Measurements from ENCODE around the gene CARD10.
"Not testable (repeated sequence)": the region's sequence is repeated elsewhere in the genome, so short reads cannot be mapped to it uniquely, and the experiment has no call there.

CARD10 gene

DNA sequence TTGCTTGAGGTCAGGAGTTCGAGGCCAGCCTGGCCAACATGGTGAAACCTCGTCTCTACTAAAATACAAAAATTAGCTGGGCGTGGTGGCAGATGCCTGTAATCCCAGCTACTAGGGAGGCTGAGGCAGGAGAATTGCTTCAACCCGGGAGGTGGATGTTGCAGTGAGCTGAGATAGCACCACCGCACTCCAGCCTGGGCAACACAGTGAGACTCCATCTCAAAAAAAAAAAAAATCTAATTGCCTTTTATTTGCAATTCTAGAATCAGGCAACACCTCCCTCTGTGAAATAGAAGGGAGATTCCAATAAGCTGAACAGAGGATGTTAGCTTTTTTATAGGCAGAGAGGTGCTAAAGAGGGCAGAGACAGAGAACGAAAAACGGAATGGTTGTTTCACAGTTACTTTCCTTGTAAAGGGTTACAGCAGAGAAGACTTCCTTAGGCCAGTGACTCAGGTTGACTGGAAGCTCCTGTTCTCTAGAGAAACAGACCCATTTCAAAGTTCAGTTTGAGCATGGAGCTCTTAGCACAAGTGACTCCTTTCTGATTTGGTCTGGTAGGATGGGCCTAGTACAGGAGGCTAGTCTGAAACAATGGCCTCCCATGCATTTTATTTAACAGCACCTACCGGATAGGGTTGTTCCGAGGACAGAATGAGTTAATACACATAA, 8.0 kb upstream of the CARD10 start:
- not testable (repeated sequence) for FAIRE-seq

DNA sequence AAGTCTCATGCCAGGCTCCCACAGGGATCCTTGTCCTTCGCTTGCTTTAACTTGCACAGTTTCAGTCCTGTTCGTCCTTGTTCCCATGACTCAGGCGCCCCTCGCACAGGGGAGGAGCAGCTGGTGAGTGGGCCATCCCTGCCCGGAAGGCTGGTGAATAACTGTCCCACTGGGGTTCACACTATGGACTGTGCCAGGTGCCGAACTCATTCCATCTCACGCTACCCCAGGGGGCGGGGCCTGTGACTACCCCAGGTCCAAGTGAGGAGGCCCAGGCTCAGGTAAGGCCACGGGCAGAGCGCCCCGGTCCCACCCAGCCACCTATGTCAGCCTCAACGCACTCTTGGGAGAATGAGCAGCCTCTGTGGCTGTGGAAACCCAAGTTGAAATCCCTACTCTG, 7.2 kb upstream of the CARD10 start:
- FAIRE-seq, result no peak
- DNase-seq (ENCODE audit: insufficient read length, low spot score), result no peak

More for the DNA sequence above, 8.0 kb upstream of the CARD10 start:
- not testable (repeated sequence) for DNase-seq (ENCODE audit: insufficient read length, low spot score)

DNA sequence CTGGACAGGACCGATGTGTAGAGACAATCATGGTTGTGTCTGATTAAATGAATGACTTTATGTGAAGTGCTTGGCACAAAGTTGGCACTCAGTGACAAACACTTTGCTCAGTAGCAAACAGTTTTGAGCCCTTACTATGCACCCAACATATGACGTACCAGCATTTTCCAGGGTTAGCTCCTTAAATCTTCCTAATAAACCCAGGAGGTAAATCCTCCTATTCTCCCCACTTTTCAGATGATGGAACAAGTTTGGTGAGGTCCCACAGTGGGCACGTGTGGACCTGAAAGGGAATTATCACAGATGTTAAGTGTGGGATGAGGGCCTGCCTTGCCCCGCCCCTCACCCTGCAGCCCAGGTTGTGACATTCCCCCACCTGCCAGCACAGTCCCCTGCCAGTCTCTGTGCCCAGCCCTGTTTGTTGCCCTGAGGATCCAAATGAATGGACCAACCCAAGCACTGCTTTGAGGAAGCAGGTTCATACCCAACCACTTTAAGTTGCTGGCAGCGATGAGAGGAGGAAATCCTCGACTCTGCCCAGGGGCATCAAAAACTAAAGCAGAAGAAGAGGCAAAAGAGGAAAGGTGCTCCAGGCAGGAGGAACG, 6.6 kb upstream of the CARD10 start:
- no peak for FAIRE-seq
- DNase-seq (ENCODE audit: insufficient read length, low spot score), result no peak

DNA sequence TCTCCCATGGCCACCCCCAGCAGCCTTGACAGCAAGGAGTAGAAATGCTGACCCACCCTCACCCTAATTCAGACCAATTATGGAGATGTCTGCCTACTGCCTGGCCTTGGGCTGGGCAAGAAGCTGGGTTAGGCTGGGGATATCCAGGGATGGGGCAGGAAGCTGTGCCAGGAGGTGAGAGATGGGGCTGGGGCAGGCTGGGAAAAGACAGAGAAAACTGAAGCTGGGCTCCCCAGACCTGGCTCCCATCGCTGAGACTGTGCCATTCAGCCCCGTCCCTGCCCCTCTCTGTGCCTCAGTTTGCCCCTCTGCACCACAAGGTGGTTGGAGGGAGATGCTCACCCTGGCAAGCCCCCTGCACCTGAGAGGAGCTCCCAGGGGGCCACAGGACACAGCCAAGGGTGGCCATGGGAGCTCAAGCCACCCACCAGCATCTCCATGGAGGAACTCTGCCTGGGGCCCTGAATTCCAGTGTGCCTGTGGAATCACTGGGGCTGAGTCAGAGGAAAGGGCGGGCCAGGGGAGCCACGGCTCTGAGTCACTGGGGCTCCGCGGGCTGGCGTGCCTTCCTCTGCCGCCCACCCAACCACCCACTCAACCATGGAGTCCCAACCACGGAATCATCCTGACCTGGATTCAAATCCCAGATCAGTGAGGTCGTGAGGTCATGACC, 6.0 kb upstream of the CARD10 start:
- DNase-seq (ENCODE audit: insufficient read length, low spot score), result peak; percentile 78
- peak; percentile 20 for FAIRE-seq

DNA sequence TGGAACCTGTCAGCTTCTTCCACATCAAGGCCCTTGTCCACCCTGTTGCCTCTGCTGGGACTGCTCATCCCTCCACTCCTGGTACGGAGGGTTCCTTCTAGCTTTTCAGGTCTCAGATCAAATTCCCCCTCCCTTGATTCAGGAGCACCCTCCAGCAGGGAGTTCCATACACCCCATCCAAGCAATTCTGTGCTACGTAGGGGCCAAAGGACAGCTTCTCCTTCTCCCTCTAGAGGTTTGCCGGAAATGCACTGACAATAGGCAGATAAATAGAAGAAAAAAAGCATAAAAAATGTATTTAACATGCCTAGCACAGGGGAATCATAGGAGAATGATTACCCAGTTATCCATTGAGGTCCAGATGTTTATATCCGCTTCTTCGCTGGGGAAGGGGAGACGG, 3.3 kb upstream of the CARD10 start:
- DNase-seq (ENCODE audit: insufficient read length, low spot score), result no peak
- no peak for FAIRE-seq

DNA sequence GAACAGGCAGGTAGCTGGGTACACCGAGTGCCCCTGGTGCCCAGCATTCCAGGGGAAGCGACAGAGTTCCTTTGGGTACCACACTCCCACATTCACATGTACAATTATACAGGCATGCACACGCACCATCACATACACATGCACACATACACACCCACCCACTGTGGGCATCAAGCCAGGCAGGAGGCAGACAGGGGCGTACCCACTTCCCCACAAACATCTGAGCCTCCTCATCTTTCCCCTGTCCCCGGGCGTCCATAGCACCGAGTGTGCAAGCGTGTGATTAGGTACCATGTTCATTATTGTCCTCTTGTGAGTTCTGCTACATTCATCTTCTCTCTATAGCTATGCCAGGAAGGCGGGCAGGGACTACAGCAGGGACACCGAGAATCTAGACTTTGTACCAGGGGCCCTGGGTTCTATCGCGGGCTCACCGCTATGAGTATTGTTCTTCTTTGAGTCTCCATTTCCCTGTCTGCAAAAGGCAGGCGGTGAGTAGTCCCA, 2.1 kb upstream of the CARD10 start:
- no peak for DNase-seq (ENCODE audit: insufficient read length, low spot score)
- FAIRE-seq, result no peak

DNA sequence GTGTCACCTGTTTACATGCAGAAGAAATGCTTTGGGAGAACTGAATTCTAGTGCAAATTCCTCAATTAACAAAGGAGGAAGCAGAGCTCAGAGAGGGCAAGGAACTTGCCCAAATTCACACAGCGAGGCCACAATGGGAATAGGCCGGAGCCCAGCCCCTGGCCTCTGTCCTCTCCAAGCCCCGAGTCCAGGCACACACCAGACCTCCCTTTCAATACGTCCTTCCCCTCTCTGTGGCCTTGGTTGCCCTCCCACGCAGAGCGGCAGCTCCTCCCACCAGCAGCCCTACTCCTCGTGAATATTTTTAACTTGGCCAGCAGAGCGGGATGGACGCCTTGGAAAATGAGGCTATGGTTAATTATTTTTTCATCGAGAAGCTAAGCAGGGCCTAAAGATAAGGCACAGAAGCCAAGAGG, 1.6 kb upstream of the CARD10 start:
- no peak for DNase-seq (ENCODE audit: insufficient read length, low spot score)
- no peak for FAIRE-seq

DNA sequence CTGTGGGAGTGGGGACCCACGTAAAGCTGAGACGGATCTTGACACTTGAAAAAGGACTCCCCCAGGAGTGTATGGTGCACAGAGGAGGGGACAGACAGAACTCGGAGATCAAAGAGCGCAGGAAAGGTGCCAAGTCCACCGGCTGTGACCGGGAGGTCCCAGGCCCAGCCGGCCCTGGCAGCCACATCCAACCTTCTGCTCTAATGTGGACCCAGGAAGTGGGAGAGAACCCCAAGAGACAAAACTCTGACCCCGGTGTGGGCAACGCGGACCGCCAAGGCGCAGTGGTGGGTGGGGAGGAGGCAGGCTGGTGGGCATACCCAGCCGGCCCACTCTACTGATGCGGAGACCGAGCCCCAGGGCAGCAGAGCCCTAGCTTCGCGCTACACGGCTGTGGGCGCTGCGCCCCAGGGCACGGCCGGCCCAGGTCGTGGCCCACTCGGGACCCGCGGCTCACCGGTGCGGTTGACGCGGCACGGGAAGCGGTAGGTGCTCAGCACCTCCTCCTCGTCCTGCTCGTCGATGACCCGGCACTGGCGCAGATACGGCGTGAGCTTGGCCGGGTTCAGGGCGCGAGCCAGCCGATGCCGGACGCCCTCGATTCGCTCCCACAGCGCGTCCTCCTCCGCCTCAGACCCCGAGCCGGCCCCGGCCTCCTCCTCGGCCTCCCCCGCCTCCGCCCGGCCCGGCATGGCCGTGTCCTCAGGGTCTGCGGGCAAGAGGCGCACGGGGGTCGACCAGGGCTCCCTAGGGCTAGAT, 527 bp downstream of the CARD10 start:
- no peak for DNase-seq (ENCODE audit: insufficient read length, low spot score)
- FAIRE-seq, result no peak

DNA sequence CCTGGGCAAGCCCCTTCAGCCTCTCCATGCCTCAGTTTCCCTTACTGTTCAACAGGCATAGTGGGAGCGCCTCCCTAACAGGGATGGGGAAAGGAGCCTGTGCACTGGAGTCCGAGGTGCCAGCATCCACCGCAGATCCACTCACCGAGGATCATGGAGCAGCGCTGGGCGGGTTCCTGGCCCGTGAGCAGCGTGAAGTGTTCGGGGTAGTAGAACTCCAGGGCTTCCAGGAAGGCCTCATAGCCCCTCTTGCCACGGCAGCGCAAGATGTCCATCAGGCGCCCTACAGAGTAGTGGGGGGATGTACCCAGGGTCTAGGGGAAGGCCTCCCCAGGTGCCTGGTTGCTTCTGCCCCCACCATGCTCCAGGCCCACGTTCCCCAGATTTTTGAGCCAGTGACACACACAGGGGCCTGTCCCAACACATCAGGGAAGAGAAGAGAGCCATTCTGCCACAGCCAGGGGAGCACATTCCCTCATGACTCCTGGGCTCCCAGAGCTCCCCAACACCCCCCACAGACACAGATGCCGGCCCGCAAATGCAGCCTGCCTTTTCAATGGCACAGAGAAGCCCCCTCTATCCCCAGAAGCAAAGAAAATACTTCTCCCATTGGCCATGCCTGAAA, 1.3 kb downstream of the CARD10 start:
- FAIRE-seq, result no peak

DNA sequence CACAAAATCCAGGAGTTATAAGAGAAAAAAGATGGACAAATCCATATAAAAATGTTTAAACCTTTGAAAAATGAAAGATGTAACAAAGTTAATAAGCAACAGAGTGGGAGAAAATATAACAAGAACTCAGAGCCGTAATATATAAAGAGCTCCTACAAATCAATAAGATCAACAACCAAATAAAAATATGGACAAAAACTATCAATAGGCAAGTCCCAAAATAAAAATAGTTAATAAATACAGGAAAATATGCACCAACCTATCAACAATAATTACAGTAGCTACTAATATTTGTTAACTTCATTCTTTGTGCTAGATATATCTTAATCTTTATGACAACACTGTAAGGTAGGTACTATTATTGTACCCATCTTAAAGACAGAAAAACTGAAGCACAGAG, 2.8 kb downstream of the CARD10 start:
- no peak for FAIRE-seq
- DNase-seq (ENCODE audit: insufficient read length, low spot score), result no peak

More for the DNA sequence above, 1.3 kb downstream of the CARD10 start:
- DNase-seq (ENCODE audit: insufficient read length, low spot score), result no peak

DNA sequence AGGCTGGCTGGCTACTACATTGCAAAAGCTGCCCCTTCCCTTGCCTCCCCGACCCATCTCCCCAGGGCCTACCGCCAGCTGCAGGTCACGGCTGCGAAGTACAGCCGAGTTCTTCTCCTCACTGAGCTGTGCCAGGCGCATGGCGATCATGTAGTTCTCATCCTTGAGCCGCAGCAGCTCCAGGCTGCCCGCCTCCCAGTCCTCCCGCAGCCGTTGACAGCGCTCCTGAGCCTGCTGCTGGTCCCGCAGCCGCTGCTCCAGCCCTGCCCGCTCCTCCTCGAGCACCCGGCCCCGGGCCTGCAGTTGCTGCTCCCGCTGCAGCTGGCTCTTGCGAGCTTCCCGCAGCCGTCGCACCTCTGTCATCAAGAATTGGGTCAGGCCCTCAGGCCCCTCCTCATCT, 3.3 kb downstream of the CARD10 start:
- DNase-seq (ENCODE audit: insufficient read length, low spot score), result no peak
- FAIRE-seq, result no peak

DNA sequence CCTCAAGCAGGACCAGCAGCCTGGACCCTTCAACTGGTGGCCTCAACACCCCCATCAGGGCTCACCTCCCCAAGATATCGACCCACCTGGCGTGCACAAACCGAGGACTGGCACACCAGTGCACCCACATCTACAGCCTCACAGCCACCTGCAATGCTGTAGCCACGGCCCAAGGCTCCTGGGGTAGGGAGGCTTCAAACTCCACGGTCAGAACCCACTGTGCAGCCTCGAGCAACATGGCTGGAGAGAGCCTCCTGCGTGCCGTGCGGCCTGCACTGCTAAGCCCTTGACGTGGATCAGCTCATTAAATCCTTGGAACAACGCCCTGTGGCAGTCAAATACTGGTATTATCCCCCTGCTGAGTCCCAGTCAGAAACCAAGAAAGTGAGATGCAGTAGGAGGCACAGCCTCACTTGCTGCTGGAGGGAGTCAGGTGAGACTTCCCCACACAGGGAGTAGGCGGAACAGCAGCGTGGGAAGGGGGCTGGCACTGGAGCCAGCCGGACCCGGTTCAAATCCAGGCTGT, 4.6 kb downstream of the CARD10 start:
- no peak for FAIRE-seq
- no peak for DNase-seq (ENCODE audit: insufficient read length, low spot score)

DNA sequence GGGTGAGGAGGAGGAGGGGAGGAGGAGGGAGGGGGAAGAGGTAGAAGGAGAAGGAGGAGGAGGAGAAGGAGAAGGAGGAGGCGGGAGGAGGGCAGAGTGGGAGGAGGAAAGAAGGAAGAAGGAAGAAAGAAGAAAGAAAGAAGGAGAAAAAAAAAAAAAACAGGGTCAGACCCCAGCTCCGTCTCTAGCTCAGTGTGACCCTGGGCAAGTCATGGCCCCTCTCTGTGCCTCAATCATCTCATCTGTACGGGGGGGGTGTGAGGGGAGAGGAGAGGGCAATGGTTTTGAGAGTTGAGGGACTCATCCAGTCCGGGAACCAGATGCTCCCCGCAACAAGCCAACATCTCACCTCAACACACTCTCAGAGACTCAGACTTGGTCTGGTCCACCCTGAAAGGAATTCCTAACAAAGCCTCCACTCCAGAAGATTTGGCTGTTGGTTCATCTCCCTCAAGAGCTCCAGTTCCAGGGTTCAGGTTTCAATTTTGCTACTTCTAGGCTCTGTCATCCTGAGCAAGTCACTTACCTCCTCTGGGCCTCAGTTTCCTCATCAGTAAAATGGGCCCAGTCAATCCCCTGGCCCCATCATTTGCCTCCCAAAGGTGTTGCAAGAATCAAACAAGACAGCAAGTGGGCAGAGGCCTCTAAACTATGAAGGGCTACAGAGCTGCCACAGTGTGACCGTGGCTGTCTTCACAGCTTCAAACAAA, 7.7 kb downstream of the CARD10 start:
- no peak for DNase-seq (ENCODE audit: insufficient read length, low spot score)
- no peak for FAIRE-seq

DNA sequence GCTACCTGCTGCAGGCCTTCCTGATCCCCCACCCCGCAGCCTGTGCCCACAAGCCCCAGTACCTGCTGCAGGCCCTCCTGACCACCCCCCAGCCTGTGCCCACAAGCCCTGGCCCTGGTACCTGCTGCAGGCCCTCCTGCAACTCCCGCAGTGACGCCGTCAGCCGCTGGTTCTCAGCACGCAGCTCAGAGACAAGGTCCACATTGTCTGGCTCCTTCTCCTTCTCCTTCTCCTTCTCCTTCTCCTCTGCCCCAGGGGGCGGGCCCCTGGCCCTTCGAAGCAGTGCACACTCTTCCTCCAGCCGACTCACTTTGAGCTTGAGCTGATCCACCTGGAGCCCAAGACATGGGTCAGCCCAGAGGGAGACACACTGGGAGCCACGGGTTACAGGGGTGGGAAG, 9.1 kb downstream of the CARD10 start:
- FAIRE-seq (no peak), DNase-seq (ENCODE audit: insufficient read length, low spot score) (no peak)

DNA sequence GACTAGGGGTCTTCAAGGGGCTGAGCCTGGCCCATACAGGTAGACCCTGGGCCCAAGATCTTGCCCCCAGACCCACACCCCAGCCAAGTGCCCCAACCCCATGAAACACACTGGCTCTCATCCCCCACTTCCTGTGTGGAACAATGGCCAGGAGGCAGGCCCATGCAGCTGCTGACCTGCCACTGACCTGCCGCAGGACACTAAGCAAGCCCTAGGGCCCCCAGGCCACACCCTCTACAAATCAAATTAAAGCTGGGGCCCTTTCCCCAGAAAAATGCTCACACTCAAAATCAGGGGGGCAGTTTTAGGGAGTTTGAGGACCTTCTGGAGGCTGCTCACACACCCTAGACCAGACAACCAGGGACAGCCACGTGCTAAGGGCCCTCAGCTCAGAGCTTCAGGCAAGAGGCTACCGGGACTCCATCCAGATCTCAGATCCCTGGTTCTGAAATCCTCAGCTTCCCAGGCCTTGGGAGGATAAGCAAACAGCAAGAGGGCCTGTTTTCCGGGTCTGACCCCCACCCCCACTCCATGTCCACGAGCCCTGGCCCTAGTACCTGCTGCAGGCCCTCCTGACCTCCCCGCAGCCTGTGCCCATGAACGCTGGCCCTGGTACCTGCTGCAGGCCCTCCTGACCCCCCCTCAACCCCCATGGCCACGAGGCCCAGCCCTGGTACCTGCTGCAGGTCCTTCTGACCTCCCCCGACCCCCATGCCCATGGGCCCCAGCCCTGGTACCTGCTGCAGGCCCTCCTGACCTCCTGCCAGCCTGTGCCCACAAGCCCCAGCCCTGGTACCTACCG, 10.0 kb downstream of the CARD10 start:
- no peak for FAIRE-seq
- no peak for DNase-seq (ENCODE audit: insufficient read length, low spot score)

DNA sequence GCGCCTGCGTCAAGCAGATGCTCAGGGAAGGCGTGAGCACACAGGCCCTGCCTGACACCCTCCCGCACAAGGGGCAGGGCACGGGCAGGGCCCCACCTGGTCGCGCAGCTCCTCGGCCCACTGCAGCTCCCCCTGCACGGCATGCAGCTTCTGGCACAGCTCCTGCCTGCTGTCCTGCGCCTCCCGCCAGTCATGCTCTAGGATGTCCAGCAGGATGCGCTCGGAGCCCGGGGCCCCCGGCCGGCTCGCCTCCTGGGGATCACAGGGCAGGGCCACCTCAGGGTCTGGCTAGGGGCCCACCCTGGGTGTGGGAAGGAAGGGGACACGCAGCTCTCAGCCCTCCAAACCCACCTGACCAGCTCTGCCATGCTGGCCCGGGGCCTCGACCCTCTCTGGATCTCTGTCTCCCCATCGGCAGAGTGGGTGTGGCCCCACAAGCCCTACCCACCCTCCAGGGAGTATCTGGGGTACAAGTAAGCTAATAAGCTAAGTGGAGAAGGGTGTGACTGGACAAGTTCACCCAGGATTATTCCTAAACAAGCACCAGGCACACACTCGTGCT, 10.7 kb downstream of the CARD10 start:
- FAIRE-seq, result no peak

DNA sequence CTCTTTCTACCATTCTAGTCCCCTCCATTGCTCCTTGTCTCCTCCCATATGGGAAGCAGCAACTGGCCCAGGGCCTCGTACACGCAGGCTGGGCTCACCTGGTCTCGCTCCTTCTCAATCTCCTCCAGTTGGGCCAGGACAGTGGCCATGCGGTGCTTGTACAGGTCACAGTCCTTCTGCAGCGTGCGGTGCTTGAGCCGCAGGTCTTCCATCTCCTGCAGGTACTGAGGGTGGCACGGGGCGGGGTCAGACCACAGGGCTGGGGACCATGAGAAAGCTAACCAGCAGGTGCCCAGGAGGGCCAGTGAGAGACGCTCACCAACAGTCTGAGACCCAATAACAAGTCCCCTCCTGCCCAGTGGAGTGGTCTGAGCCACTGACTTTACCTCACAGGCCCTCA, 11.5 kb downstream of the CARD10 start:
- FAIRE-seq, result no peak
- no peak for DNase-seq (ENCODE audit: insufficient read length, low spot score)

More for the DNA sequence above, 10.7 kb downstream of the CARD10 start:
- no peak for DNase-seq (ENCODE audit: insufficient read length, low spot score)

DNA sequence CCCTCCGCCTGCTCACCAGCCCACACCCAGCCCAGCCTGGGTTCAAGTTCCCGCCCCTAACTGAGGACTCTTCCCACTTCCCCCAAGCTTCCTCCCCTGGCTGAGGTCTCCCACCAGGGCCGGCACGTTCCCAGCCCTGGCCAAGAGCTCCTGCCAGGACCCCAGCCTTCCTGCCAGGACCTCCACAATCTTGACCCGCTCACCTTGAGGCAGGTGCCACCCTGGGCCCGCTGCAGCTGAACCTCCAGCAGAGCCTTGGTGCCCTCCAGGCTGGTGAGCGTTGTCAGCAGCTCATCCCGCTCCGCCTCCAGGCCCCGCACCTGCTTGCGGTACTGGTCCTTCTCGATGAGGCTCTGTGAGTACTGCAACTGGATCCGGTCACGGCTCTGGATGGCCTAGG, 13.2 kb downstream of the CARD10 start:
- no peak for FAIRE-seq
- no peak for DNase-seq (ENCODE audit: insufficient read length, low spot score)

DNA sequence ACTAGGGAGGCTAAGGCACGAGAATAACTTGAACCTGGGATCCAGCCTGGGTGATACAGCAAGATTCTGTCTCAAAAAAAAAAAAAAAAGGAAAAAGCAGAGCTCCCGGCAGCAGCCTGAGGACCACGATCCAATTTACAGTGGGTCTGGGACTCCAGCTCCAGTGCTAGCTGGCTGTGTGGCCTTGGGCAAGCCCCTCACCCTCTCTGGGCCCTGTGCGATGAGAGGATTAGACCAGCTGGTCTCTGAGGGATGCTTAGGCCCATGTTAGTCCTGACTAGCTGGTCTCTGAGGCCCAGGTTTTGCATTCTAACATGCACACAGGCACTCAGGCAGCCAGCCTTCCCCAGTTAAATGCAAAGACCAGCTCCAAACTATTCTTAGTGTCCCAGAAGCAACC, 13.7 kb downstream of the CARD10 start:
- DNase-seq (ENCODE audit: insufficient read length, low spot score), result no peak
- FAIRE-seq, result no peak

Measured in HTR-8/SVneo (cell line).